ENCODE data around the gene CNST.

- TF ChIP-seq CTCF (IDR thresholded peaks at IDR 0.05) (no peak), POLR2A (IDR thresholded peaks at IDR 0.05) (no peak), POLR2AphosphoS5 (IDR thresholded peaks at IDR 0.05) (no peak), EP300 (IDR thresholded peaks at IDR 0.05) (no peak)
Observed at GRCh38 chr1:246526915-246527314, 39.3 kb upstream of the CNST start.

All from gastroesophageal sphincter (tissue), 3 donors.